K562 (cell line): ENCODE data around the gene RHEB. TPM values are rescaled to one million over a fixed set of nuclear protein-coding genes. Genes with fewer than 3 reads are reported as not detected.

Experiments
- ATAC-seq: fragments of 200-7000 bp; cut with Tn5 transposase; 3 replicates; pipeline ENCODE4 v1.9.1; 2020; ENCODE audit warnings: moderate library complexity
- BruUV-seq: library from RNA; stranded (reverse); fragments of 400-500 nt; replicated peaks from 2 replicates; lab custom pipeline; 2021; lab: Mats Ljungman, UMichigan
- CTCF ChIA-PET: fragments of 300-600 bp; formaldehyde crosslinking; extraction: SDS; loops from one replicate; lab custom pipeline; 2021; ENCODE audit warnings: low intra/inter-chr PET ratio; lab: Yijun Ruan, JAX
- POLR2A ChIA-PET: fragments of 300-600, 350-650 bp; sonication (Branson Sonifier 250); formaldehyde crosslinking; extraction: SDS; loops from one replicate; lab custom pipeline; 2021; ENCODE audit warnings: antibody characterized with exemption, inconsistent platforms; lab: Yijun Ruan, JAX
- DNase-seq, 4 experiments: peaks; one replicate each; pipeline versions ENCODE4 v3.0.0 to v3.0.0-alpha.2; 2011 to 2018; ENCODE audit warnings: low spot score in 3 of 4, mixed read lengths in 3 of 4; ENCODE audit errors: extremely low read depth in 1 of 4
- FAIRE-seq: peaks from 2 replicates; lab custom pipeline; 2011; peaks lifted over from hg19 to GRCh38; lab: Jason Lieb, UNC
- H2AFZ ChIP-seq: 2 replicates; pipeline ENCODE4 v1.6.0; 2011; ENCODE audit warnings: low read depth, low read length, control low read depth, inconsistent platforms
- H3K27ac ChIP-seq: fragments of 200-600 bp; 3 replicates; pipeline ENCODE4 v1.8.0; 2011; ENCODE audit warnings: low read depth, mild to moderate bottlenecking, control low read depth, inconsistent platforms, low read length, moderate library complexity, mixed read lengths; ENCODE audit errors: extremely low read depth
- H3K27me3 ChIP-seq, 2 experiments: fragments of 300-600 bp in 1 of 2; 2 replicates in 1 of 2; 3 replicates in 1 of 2; pipeline versions ENCODE4 v1.6.0 to v1.8.0; 2011; ENCODE audit warnings: inconsistent platforms in 2 of 2, low read length in 2 of 2, mild to moderate bottlenecking in 1 of 2, mixed read lengths in 1 of 2, moderate library complexity in 1 of 2; ENCODE audit not compliant: control insufficient read depth in 2 of 2, insufficient read depth in 2 of 2
- H3K36me3 ChIP-seq: fragments of 300-600 bp; 3 replicates; pipeline ENCODE4 v1.8.0; 2011; ENCODE audit warnings: mild to moderate bottlenecking, low read length, inconsistent platforms; ENCODE audit not compliant: control insufficient read depth, insufficient read depth
- H3K4me1 ChIP-seq, 2 experiments: fragments of 200-600 bp in 1 of 2; replicated peaks in 1 of 2; 2 replicates in 1 of 2; 3 replicates in 1 of 2; pipeline versions ENCODE4 v1.5.1 to v1.8.0; 2011; ENCODE audit warnings: inconsistent platforms in 2 of 2, low read length in 2 of 2, mild to moderate bottlenecking in 1 of 2, mixed read lengths in 1 of 2, moderate library complexity in 1 of 2; ENCODE audit not compliant: control insufficient read depth in 2 of 2, insufficient read depth in 2 of 2
- H3K4me2 ChIP-seq: 2 replicates; pipeline ENCODE4 v1.6.1; 2011; ENCODE audit warnings: low read length, control low read depth, inconsistent platforms, mixed read lengths; ENCODE audit not compliant: insufficient read depth
- H3K4me3 ChIP-seq: fragments of 200-600 bp; sonication (generic), shearing (Covaris generic); 2 replicates; pipeline ENCODE4 v1.5.1; 2016; ENCODE audit warnings: control low read depth, inconsistent platforms
- H3K79me2 ChIP-seq: fragments of 200-600 bp; 3 replicates; pipeline ENCODE4 v1.8.0; 2011; ENCODE audit warnings: low read length, inconsistent platforms; ENCODE audit not compliant: control insufficient read depth, insufficient read depth
- H3K9ac ChIP-seq, 2 experiments: 2 replicates each; pipeline versions ENCODE4 v1.6.0 to v1.6.1; 2011; ENCODE audit warnings: low read depth in 2 of 2, low read length in 2 of 2, control low read depth in 1 of 2, inconsistent platforms in 1 of 2, mild to moderate bottlenecking in 1 of 2, mixed read lengths in 1 of 2; ENCODE audit not compliant: insufficient read depth in 1 of 2
- H3K9me1 ChIP-seq: one replicate; pipeline ENCODE4 v1.6.0; 2011; ENCODE audit warnings: inconsistent platforms, mild to moderate bottlenecking, low read length, moderate library complexity; ENCODE audit not compliant: control insufficient read depth, insufficient read depth
- H3K9me3 ChIP-seq: replicated peaks from 2 replicates; pipeline ENCODE4 v1.5.1; 2011; ENCODE audit warnings: low read depth, low read length, inconsistent platforms; ENCODE audit not compliant: control insufficient read depth, insufficient read depth
- H4K20me1 ChIP-seq: replicated peaks from 2 replicates; pipeline ENCODE4 v1.6.1; 2011; ENCODE audit warnings: low read length, inconsistent platforms, mixed read lengths; ENCODE audit not compliant: control insufficient read depth, insufficient read depth
- NCOA1 ChIP-seq: fragments of 450-650 bp; IDR thresholded peaks from 2 replicates; pipeline ENCODE4 v1.6.1; 2016; ENCODE audit warnings: low read depth
- RCOR1 ChIP-seq, 2 experiments: IDR thresholded peaks; 2 replicates each; pipeline ENCODE4 v1.6.1; 2012; ENCODE audit warnings: low read depth in 2 of 2, low read length in 2 of 2, borderline replicate concordance in 1 of 2, improper control_type of control experiment in 1 of 2
- SMARCC2 ChIP-seq: fragments of 450-650 bp; IDR thresholded peaks from 2 replicates; pipeline ENCODE4 v1.6.1; 2017; ENCODE audit warnings: antibody characterized with exemption, moderate library complexity, mild to moderate bottlenecking, low read depth
- SUPT5H ChIP-seq: fragments of 450-650 bp; IDR thresholded peaks from 2 replicates; pipeline ENCODE4 v1.6.1; 2016
- ZNF232 ChIP-seq: sonication (generic); formaldehyde crosslinking; IDR thresholded peaks from 2 replicates; pipeline ENCODE4 v1.8.0; 2022; ENCODE audit warnings: mild to moderate bottlenecking, missing genetic modification reagents
- ZNF77 ChIP-seq: fragments of 250-450 bp; sonication (Bioruptor Pico); IDR thresholded peaks from 2 replicates; pipeline ENCODE4 v1.5.0; 2020
- WGBS: fragments of 100-300 bp; shearing (Covaris generic); methylation state at CpG from one replicate; pipeline ENCODE4 v1.1.6; 2016; ENCODE audit warnings: low coverage, mixed read lengths; ENCODE audit not compliant: insufficient coverage; ENCODE audit errors: missing lambda C conversion rate; 5-methylcytosine and 5-hydroxymethylcytosine counted together
- in situ Hi-C: fragments of 300-500 bp; cut with MboI; formaldehyde crosslinking; loops from 4 replicates; pipeline ENCODE4 v1.15.0; 2018; ENCODE audit warnings: inconsistent platforms, mixed read lengths
- intact Hi-C: fragments of 100-400 bp; cut with micrococcal nuclease; formaldehyde crosslinking; loops from 2 replicates; pipeline ENCODE4 v1.14.2; 2022
- polyA plus RNA-seq, 8 experiments: library from polyadenylated mRNA; depleted of rRNA in 4 of 8; stranded (reverse) in 5 of 8; unstranded in 3 of 8; fragments of >200 nt; fragmentation: Nextera tagmentation in 2 of 8; fragmentation: Illumina TruSeq in 1 of 8; extraction: Ambion mirVana in 2 of 8; extraction: Trizol in 1 of 8; gene quantifications; 2 replicates each; pipeline versions ENCODE4 v1.2.1 to v1.2.3, GENCODE V29; 2011 to 2014; ENCODE audit warnings: inconsistent platforms in 1 of 8, missing spikeins in 1 of 8
- total RNA-seq, 7 experiments: library from RNA; depleted of rRNA in 6 of 7; stranded (reverse); fragments of >200 nt in 6 of 7; fragmentation: Illumina TruSeq in 2 of 7; extraction: Trizol in 2 of 7; gene quantifications; 2 replicates each; pipeline versions ENCODE4 v1.2.1 to v1.2.3, GENCODE V29; 2011 to 2021; ENCODE audit warnings: low replicate concordance in 1 of 7
- TF ChIP-seq, protein P1 (sequence below): fragments of 450-650 bp; IDR thresholded peaks from 2 replicates; pipeline ENCODE4 v1.6.1; 2016; ENCODE audit warnings: low read depth
- TF ChIP-seq, protein P2 (sequence below): fragments of 450-650 bp; formaldehyde crosslinking; IDR thresholded peaks from 2 replicates; pipeline ENCODE4 v1.4.0; 2020; ENCODE audit warnings: mild to moderate bottlenecking, moderate library complexity
- TF ChIP-seq, protein P3 (sequence below): sonication (generic); formaldehyde crosslinking; IDR thresholded peaks from 2 replicates; pipeline ENCODE4 v1.8.0; 2022; ENCODE audit warnings: missing genetic modification reagents, mild to moderate bottlenecking, moderate library complexity, borderline replicate concordance

Gene RHEB
- total and polyA plus RNA-seq, 9 of the 15 experiments (the other 6 are each of a cell fraction or from before 2014, with no cell fraction given): 28.5 to 249 (median 182) TPM

DNA sequence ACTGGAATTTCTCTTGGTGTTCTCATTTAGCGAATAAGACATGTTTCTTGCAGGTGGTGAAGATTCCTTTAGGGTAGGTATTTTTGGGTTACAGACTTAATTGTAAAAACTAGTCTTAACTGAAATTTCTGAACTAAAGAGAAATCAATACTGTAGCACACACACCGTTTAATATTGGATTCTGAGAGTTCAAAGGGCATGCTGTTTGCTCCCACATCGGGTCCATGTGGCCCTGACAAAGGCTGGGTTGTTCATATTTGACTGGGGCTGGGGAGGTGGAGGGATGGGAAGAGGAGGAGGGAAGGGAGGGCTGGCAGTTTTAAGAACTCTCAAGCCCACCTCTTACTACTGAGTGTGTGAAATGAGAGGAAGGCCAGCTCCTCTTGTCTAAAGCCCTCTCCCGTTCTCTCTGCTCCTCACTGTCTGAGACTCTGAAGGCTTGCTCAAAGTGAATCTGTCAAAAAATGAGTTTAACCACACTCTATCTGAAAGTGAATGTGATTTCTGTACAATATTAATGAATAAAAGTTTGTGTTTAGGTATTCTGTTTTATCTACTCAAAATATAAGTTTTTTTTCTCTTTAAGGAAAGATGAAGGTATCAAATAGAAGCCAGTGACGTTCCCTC is 40.0 kb upstream of the RHEB start:
- ChIA-PET POLR2A (no interaction called here), CTCF (no interaction called here)
- Histone ChIP-seq H3K4me2 (no peak overlapping the region), H3K36me3 (no peaks in the 10 kb centered on the region), H3K9ac (no peak overlapping the region), H3K4me3 (no peak overlapping the region), H2AFZ (no peak overlapping the region), H3K79me2 (no peaks in the 10 kb centered on the region), H3K27me3 (peaks cover 54 to 68% of the 10 kb centered on the region in 2 experiments; a peak in 4 of 5 replicates), H3K9me3 (no peaks in the 10 kb centered on the region), H3K27ac (no peak overlapping the region), H3K9me1 (no peaks in the 10 kb centered on the region), H4K20me1 (no peaks in the 10 kb centered on the region), H3K4me1 (no peaks in the 10 kb centered on the region)
- TF ChIP-seq SUPT5H (no peak), ZNF232 (CRISPR knock-in tag) (no peak), ZNF77 (CRISPR knock-in tag) (no peak), NCOA1 (no peak), SMARCC2 (no peak), RCOR1 (IDR thresholded peaks at IDR 0.05; ENCODE audit: borderline replicate concordance in 1 of 2, low read depth in 2 of 2, low read length in 2 of 2) (no peak)
- TF ChIP-seq, protein P1, sequence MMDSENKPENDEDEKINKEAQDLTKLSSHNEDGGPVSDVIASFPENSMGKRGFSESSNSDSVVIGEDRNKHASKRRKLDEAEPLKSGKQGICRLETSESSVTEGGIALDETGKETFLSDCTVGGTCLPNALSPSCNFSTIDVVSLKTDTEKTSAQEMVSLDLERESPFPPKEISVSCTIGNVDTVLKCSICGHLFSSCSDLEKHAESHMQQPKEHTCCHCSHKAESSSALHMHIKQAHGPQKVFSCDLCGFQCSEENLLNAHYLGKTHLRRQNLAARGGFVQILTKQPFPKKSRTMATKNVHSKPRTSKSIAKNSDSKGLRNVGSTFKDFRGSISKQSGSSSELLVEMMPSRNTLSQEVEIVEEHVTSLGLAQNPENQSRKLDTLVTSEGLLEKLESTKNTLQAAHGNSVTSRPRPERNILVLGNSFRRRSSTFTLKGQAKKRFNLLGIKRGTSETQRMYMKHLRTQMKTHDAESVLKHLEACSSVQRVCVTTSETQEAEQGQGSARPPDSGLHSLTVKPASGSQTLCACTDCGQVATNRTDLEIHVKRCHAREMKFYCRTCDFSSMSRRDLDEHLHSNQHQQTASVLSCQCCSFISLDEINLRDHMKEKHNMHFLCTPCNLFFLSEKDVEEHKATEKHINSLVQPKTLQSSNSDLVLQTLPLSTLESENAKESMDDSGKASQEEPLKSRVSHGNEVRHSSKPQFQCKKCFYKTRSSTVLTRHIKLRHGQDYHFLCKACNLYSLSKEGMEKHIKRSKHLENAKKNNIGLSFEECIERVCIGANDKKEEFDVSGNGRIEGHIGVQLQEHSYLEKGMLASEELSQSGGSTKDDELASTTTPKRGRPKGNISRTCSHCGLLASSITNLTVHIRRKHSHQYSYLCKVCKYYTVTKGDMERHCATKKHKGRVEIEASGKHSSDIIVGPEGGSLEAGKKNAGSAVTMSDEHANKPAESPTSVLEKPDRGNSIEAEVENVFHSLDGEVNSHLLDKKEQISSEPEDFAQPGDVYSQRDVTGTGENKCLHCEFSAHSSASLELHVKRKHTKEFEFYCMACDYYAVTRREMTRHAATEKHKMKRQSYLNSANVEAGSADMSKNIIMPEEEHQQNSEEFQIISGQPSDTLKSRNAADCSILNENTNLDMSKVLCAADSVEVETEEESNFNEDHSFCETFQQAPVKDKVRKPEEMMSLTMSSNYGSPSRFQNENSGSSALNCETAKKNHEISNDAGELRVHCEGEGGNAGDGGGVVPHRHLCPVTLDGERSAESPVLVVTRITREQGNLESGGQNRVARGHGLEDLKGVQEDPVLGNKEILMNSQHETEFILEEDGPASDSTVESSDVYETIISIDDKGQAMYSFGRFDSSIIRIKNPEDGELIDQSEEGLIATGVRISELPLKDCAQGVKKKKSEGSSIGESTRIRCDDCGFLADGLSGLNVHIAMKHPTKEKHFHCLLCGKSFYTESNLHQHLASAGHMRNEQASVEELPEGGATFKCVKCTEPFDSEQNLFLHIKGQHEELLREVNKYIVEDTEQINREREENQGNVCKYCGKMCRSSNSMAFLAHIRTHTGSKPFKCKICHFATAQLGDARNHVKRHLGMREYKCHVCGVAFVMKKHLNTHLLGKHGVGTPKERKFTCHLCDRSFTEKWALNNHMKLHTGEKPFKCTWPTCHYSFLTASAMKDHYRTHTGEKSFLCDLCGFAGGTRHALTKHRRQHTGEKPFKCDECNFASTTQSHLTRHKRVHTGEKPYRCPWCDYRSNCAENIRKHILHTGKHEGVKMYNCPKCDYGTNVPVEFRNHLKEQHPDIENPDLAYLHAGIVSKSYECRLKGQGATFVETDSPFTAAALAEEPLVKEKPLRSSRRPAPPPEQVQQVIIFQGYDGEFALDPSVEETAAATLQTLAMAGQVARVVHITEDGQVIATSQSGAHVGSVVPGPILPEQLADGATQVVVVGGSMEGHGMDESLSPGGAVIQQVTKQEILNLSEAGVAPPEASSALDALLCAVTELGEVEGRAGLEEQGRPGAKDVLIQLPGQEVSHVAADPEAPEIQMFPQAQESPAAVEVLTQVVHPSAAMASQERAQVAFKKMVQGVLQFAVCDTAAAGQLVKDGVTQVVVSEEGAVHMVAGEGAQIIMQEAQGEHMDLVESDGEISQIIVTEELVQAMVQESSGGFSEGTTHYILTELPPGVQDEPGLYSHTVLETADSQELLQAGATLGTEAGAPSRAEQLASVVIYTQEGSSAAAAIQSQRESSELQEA: no peak
- TF ChIP-seq, protein P2, sequence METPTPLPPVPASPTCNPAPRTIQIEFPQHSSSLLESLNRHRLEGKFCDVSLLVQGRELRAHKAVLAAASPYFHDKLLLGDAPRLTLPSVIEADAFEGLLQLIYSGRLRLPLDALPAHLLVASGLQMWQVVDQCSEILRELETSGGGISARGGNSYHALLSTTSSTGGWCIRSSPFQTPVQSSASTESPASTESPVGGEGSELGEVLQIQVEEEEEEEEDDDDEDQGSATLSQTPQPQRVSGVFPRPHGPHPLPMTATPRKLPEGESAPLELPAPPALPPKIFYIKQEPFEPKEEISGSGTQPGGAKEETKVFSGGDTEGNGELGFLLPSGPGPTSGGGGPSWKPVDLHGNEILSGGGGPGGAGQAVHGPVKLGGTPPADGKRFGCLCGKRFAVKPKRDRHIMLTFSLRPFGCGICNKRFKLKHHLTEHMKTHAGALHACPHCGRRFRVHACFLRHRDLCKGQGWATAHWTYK (CRISPR knock-in tag): no peak
- TF ChIP-seq, protein P3, sequence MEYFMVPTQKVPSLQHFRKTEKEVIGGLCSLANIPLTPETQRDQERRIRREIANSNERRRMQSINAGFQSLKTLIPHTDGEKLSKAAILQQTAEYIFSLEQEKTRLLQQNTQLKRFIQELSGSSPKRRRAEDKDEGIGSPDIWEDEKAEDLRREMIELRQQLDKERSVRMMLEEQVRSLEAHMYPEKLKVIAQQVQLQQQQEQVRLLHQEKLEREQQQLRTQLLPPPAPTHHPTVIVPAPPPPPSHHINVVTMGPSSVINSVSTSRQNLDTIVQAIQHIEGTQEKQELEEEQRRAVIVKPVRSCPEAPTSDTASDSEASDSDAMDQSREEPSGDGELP: no peak
- WGBS: 4% methylated on average over 5 of the region's 5 CpGs
- no peak for ATAC-seq
- in situ Hi-C loops (no loop called here), intact Hi-C loops (no loop called here)
- DNase-seq: no peak
- no TSS peak for BruUV-seq
- FAIRE-seq: no peak
